ENCODE measurements around the gene KCNH8. TPM values are rescaled to one million over a fixed set of nuclear protein-coding genes. Genes with fewer than 3 reads are reported as not detected.

KCNH8 gene
- total and polyA plus RNA-seq, 10 of the 15 experiments (the other 5 are each of a cell fraction or from before 2014, with no cell fraction given) = under 0.01 to 0.18 (median 0.07) TPM; not detected in 2

DNA sequence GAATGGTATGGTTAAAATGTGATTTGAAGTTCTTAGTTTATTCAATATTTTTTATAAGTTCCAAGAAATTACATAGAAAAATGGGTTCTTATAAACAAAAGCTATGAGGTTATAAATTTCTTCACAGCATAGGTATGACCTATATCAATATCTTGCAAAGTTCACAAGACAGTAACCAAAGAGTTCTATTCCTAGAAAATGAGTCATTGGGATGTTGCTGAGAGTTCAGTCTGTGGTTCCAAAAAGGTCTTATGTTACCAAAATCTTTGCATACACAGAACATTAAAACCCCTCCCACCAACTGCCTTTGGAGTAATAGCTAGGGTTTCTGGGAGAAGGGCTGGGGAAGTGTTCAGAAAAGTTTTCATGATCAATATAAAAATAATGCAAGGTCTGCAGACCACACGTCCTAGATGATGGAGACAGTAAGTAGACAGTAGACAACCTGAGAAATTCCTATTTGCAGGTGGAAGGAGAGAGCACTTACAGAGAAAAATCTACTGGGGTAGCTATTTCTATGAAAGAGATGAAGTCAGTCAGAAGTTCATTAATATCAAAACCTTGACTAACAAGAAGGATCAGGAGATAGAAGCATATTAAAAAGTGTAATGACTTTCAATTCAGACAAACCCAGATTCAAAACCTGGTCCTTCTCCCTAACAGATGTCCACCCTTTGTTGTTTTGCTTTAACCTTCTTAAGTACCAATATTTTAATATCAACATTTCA lies 279.3 kb downstream of the KCNH8 start:
- Histone ChIP-seq H3K9ac (ENCODE audit: control insufficient read depth, insufficient read depth, low read length) (no peak overlapping the region), H3K27me3 (replicated peaks in 1 of 2; ENCODE audit: control insufficient read depth in 2 of 2, insufficient read depth in 2 of 2, low read length in 1 of 2) (no peaks in the 10 kb centered on the region), H3K9me3 (replicated peaks; ENCODE audit: control insufficient read depth, insufficient read depth, low read length) (no peaks in the 10 kb centered on the region; the same call in 2 of the 3 replicates), H4K20me1 (ENCODE audit: control insufficient read depth, insufficient read depth) (no peaks in the 10 kb centered on the region), H3K36me3 (ENCODE audit: control insufficient read depth in 2 of 2, insufficient read depth in 2 of 2, low read length in 1 of 2) (no peaks in the 10 kb centered on the region), H3K4me1 (ENCODE audit: control insufficient read depth, insufficient read depth, low read length) (no peaks in the 10 kb centered on the region), H2AFZ (ENCODE audit: control insufficient read depth, low read depth, low read length) (no peak overlapping the region), H3K4me2 (ENCODE audit: control insufficient read depth, insufficient read depth) (no peak overlapping the region), H3K79me2 (ENCODE audit: control insufficient read depth, insufficient read depth, low read length) (no peaks in the 10 kb centered on the region), H3K27ac (ENCODE audit: control insufficient read depth, insufficient read depth) (no peak overlapping the region), H3K4me3 (no peak overlapping the region)
- FAIRE-seq (no peak), DNase-seq (ENCODE audit: low read depth, low spot score) (no peak), ATAC-seq (no peak)
- in situ Hi-C loops (cut with MboI) = no loop called here
- CTCF ChIA-PET = no interaction called here
- TF ChIP-seq EED (IDR thresholded peaks at IDR 0.05; ENCODE audit: low read depth) = no peak
- TF ChIP-seq, protein P1, sequence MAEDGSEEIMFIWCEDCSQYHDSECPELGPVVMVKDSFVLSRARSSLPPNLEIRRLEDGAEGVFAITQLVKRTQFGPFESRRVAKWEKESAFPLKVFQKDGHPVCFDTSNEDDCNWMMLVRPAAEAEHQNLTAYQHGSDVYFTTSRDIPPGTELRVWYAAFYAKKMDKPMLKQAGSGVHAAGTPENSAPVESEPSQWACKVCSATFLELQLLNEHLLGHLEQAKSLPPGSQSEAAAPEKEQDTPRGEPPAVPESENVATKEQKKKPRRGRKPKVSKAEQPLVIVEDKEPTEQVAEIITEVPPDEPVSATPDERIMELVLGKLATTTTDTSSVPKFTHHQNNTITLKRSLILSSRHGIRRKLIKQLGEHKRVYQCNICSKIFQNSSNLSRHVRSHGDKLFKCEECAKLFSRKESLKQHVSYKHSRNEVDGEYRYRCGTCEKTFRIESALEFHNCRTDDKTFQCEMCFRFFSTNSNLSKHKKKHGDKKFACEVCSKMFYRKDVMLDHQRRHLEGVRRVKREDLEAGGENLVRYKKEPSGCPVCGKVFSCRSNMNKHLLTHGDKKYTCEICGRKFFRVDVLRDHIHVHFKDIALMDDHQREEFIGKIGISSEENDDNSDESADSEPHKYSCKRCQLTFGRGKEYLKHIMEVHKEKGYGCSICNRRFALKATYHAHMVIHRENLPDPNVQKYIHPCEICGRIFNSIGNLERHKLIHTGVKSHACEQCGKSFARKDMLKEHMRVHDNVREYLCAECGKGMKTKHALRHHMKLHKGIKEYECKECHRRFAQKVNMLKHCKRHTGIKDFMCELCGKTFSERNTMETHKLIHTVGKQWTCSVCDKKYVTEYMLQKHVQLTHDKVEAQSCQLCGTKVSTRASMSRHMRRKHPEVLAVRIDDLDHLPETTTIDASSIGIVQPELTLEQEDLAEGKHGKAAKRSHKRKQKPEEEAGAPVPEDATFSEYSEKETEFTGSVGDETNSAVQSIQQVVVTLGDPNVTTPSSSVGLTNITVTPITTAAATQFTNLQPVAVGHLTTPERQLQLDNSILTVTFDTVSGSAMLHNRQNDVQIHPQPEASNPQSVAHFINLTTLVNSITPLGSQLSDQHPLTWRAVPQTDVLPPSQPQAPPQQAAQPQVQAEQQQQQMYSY (CRISPR knock-in tag; IDR thresholded peaks at IDR 0.05) = no peak
- no peak for TF ChIP-seq POU2F2 (IDR thresholded peaks at IDR 0.05; ENCODE audit: borderline replicate concordance, low read depth, low read length)
- TF ChIP-seq RUNX3 (IDR thresholded peaks at IDR 0.05; ENCODE audit: low read length) = peak; percentile 20; the same call in 1 of the 2 replicates
- peak; percentile 39; the same call in 1 of the 2 replicates for TF ChIP-seq MEF2A (IDR thresholded peaks at IDR 0.05; ENCODE audit: insufficient read depth, low read depth, low read length)
- no peak for TF ChIP-seq RELA (IDR thresholded peaks at IDR 0.05; ENCODE audit: borderline replicate concordance, partially characterized antibody)
- TF ChIP-seq ETV6 (conservative IDR thresholded peaks at IDR 0.05 in 1 of 2, IDR thresholded peaks at IDR 0.05 in 1 of 2; ENCODE audit: borderline replicate concordance in 1 of 2, low read depth in 1 of 2) = no peak
- TF ChIP-seq, protein P2, sequence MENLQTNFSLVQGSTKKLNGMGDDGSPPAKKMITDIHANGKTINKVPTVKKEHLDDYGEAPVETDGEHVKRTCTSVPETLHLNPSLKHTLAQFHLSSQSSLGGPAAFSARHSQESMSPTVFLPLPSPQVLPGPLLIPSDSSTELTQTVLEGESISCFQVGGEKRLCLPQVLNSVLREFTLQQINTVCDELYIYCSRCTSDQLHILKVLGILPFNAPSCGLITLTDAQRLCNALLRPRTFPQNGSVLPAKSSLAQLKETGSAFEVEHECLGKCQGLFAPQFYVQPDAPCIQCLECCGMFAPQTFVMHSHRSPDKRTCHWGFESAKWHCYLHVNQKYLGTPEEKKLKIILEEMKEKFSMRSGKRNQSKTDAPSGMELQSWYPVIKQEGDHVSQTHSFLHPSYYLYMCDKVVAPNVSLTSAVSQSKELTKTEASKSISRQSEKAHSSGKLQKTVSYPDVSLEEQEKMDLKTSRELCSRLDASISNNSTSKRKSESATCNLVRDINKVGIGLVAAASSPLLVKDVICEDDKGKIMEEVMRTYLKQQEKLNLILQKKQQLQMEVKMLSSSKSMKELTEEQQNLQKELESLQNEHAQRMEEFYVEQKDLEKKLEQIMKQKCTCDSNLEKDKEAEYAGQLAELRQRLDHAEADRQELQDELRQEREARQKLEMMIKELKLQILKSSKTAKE (IDR thresholded peaks at IDR 0.05; ENCODE audit: low read depth, poor library complexity, severe bottlenecking) = no peak
- TF ChIP-seq, protein P3, sequence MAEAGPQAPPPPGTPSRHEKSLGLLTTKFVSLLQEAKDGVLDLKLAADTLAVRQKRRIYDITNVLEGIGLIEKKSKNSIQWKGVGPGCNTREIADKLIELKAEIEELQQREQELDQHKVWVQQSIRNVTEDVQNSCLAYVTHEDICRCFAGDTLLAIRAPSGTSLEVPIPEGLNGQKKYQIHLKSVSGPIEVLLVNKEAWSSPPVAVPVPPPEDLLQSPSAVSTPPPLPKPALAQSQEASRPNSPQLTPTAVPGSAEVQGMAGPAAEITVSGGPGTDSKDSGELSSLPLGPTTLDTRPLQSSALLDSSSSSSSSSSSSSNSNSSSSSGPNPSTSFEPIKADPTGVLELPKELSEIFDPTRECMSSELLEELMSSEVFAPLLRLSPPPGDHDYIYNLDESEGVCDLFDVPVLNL (IDR thresholded peaks at IDR 0.05; ENCODE audit: low read depth, low read length) = no peak
- BruUV-seq (replicated peaks) = no TSS peak
- RAD21 ChIA-PET (ENCODE audit: unreplicated experiment) = no interaction called here
- WGBS (ENCODE audit: insufficient coverage, insufficient replicate concordance, low lambda C conversion rate, missing lambda C conversion rate) = 0% methylated on average over 1 of the region's 1 CpG
- intact Hi-C loops (cut with micrococcal nuclease; ENCODE audit: unreplicated experiment) = no loop called here
- POLR2A ChIA-PET = no interaction called here
- SMC1A ChIA-PET (ENCODE audit: uncharacterized antibody, unreplicated experiment) = interaction anchor here (1.2 kb wide), 1 partner anchor 12 kb away, joined by 3 read pairs; no protein-coding TSS in a partner anchor
